Neural progenitor cell (in vitro differentiated cells): ENCODE results near the gene GAS6. TPM values are rescaled to one million over a fixed set of nuclear protein-coding genes. Genes with fewer than 3 reads are reported as not detected.
A peak's percentile ranks its signal among the peaks of the same experiment; 100 is the strongest.

Experiments used
- DNase-seq: peaks from one replicate; pipeline ENCODE4 v3.0.0-alpha.2; 2016; ENCODE audit warnings: low spot score
- H2AFZ ChIP-seq: fragments of 200-600 bp; sonication (generic); replicated peaks from 2 replicates; pipeline ENCODE4 v1.6.1; 2016; ENCODE audit warnings: antibody characterized with exemption
- H3F3A ChIP-seq: fragments of 200-600 bp; sonication (generic); 2 replicates; pipeline ENCODE4 v1.6.1; 2016; ENCODE audit warnings: antibody characterized with exemption, low read depth
- H3K27ac ChIP-seq: fragments of 200-600 bp; sonication (generic); 2 replicates; pipeline ENCODE4 v1.5.1; 2016; ENCODE audit warnings: mild to moderate bottlenecking
- H3K27me3 ChIP-seq: fragments of 200-600 bp; sonication (generic); 2 replicates; pipeline ENCODE4 v1.6.1; 2016; ENCODE audit warnings: mild to moderate bottlenecking, moderate library complexity
- H3K36me3 ChIP-seq: fragments of 200-600 bp; sonication (generic); 2 replicates; pipeline ENCODE4 v1.5.1; 2016
- H3K4me1 ChIP-seq: fragments of 200-600 bp; sonication (generic); 2 replicates; pipeline ENCODE4 v1.6.1; 2016; ENCODE audit warnings: mixed run types
- H3K4me2 ChIP-seq: fragments of 200-600 bp; sonication (generic); 2 replicates; pipeline ENCODE4 v1.6.1; 2016
- H3K4me3 ChIP-seq: fragments of 200-600 bp; sonication (generic); 2 replicates; pipeline ENCODE4 v1.5.1; 2016
- H3K79me2 ChIP-seq: fragments of 200-600 bp; sonication (generic); 2 replicates; pipeline ENCODE4 v1.6.1; 2016; ENCODE audit warnings: low read depth
- H3K9ac ChIP-seq: fragments of 200-600 bp; sonication (generic); 2 replicates; pipeline ENCODE4 v1.6.1; 2016
- H3K9me3 ChIP-seq: fragments of 200-600 bp; sonication (generic); 2 replicates; pipeline ENCODE4 v1.5.1; 2016; ENCODE audit warnings: low read depth
- H4K20me1 ChIP-seq: fragments of 200-600 bp; sonication (generic); 2 replicates; pipeline ENCODE4 v1.6.1; 2016; ENCODE audit warnings: low read depth
- H3K27ac Mint-ChIP-seq: 3 replicates; pipeline ENCODE4 v1.8.0; 2021; ENCODE audit warnings: mixed read lengths
- H3K27me3 Mint-ChIP-seq: 2 replicates; pipeline ENCODE4 v1.8.0; 2022; ENCODE audit warnings: low read depth, mild to moderate bottlenecking, inconsistent platforms, moderate library complexity, mixed read lengths; ENCODE audit not compliant: insufficient read depth
- H3K36me3 Mint-ChIP-seq: 3 replicates; pipeline ENCODE4 v1.8.0; 2021; ENCODE audit warnings: mixed read lengths
- H3K4me1 Mint-ChIP-seq: 3 replicates; pipeline ENCODE4 v1.8.0; 2021; ENCODE audit warnings: mixed read lengths
- H3K4me3 Mint-ChIP-seq: 3 replicates; pipeline ENCODE4 v1.8.0; 2021; ENCODE audit warnings: mild to moderate bottlenecking, moderate library complexity, mixed read lengths
- H3K9me3 Mint-ChIP-seq: 3 replicates; pipeline ENCODE4 v1.8.0; 2020; ENCODE audit warnings: mixed read lengths
- EZH2 ChIP-seq: fragments of 200-600 bp; sonication (generic); IDR thresholded peaks from 2 replicates; pipeline ENCODE4 v1.6.1; 2017; ENCODE audit warnings: antibody characterized with exemption, mild to moderate bottlenecking, moderate library complexity
- EZH2phosphoT487 ChIP-seq: fragments of 200-600 bp; sonication (generic); IDR thresholded peaks from 2 replicates; pipeline ENCODE4 v1.6.1; 2017; ENCODE audit warnings: antibody characterized with exemption
- total RNA-seq: library from RNA; depleted of rRNA; stranded (reverse); fragments of >200 nt; gene quantifications from 2 replicates; pipeline ENCODE4 v1.2.3, GENCODE V29; 2015; ENCODE audit warnings: low replicate concordance
- TF ChIP-seq, protein P1 (sequence below): fragments of 200-600 bp; sonication (generic); IDR thresholded peaks from 2 replicates; pipeline ENCODE4 v1.5.1; 2017; ENCODE audit warnings: antibody characterized with exemption, mild to moderate bottlenecking

Gene GAS6
- total RNA-seq, 1 donor from 2014 or later, result 12.8 TPM

GRCh38 chr13:113818700-113819295, 45.1 kb downstream of the GAS6 start:
- Histone ChIP-seq H3K4me2 (no peak overlapping the region), H3K4me3 (no peak overlapping the region), H3K36me3 (no peaks in the 10 kb centered on the region), H2AFZ (no peak overlapping the region), H3K27ac (no peak overlapping the region), H4K20me1 (no peaks in the 10 kb centered on the region), H3F3A (peaks cover 4% of the 10 kb centered on the region), H3K27me3 (no peaks in the 10 kb centered on the region), H3K9me3 (no peaks in the 10 kb centered on the region), H3K4me1 (no peaks in the 10 kb centered on the region), H3K79me2 (no peaks in the 10 kb centered on the region), H3K9ac (no peak overlapping the region)
- Mint-ChIP-seq H3K4me1 (peaks cover 29% of the 10 kb centered on the region), H3K9me3 (no peaks in the 10 kb centered on the region), H3K4me3 (no peak overlapping the region), H3K27me3 (peaks cover 2% of the 10 kb centered on the region), H3K36me3 (peaks cover 3% of the 10 kb centered on the region), H3K27ac (no peak overlapping the region)
- DNase-seq, result no peak
- TF ChIP-seq, protein P1, sequence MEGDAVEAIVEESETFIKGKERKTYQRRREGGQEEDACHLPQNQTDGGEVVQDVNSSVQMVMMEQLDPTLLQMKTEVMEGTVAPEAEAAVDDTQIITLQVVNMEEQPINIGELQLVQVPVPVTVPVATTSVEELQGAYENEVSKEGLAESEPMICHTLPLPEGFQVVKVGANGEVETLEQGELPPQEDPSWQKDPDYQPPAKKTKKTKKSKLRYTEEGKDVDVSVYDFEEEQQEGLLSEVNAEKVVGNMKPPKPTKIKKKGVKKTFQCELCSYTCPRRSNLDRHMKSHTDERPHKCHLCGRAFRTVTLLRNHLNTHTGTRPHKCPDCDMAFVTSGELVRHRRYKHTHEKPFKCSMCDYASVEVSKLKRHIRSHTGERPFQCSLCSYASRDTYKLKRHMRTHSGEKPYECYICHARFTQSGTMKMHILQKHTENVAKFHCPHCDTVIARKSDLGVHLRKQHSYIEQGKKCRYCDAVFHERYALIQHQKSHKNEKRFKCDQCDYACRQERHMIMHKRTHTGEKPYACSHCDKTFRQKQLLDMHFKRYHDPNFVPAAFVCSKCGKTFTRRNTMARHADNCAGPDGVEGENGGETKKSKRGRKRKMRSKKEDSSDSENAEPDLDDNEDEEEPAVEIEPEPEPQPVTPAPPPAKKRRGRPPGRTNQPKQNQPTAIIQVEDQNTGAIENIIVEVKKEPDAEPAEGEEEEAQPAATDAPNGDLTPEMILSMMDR, result no peak
- TF ChIP-seq EZH2, result no peak
- no peak for TF ChIP-seq EZH2phosphoT487

- Mint-ChIP-seq H3K27me3 (no peaks in the 10 kb centered on the region), H3K36me3 (no peaks in the 10 kb centered on the region), H3K27ac (peak overlapping the region; percentile 72), H3K4me3 (no peak overlapping the region), H3K9me3 (no peaks in the 10 kb centered on the region), H3K4me1 (peaks cover 26% of the 10 kb centered on the region)
- Histone ChIP-seq H2AFZ (no peak overlapping the region), H3K9me3 (no peaks in the 10 kb centered on the region), H3K4me3 (no peak overlapping the region), H3F3A (peaks cover 4% of the 10 kb centered on the region), H3K27ac (no peak overlapping the region), H3K4me2 (no peak overlapping the region), H3K27me3 (no peaks in the 10 kb centered on the region), H4K20me1 (no peaks in the 10 kb centered on the region), H3K79me2 (no peaks in the 10 kb centered on the region), H3K4me1 (no peaks in the 10 kb centered on the region), H3K36me3 (no peaks in the 10 kb centered on the region), H3K9ac (no peak overlapping the region)
- DNase-seq, result no peak
- TF ChIP-seq, protein P1, result no peak
- no peak for TF ChIP-seq EZH2
These were observed 45.8 kb downstream of the GAS6 start for GRCh38 chr13:113817860-113818691.

DNA sequence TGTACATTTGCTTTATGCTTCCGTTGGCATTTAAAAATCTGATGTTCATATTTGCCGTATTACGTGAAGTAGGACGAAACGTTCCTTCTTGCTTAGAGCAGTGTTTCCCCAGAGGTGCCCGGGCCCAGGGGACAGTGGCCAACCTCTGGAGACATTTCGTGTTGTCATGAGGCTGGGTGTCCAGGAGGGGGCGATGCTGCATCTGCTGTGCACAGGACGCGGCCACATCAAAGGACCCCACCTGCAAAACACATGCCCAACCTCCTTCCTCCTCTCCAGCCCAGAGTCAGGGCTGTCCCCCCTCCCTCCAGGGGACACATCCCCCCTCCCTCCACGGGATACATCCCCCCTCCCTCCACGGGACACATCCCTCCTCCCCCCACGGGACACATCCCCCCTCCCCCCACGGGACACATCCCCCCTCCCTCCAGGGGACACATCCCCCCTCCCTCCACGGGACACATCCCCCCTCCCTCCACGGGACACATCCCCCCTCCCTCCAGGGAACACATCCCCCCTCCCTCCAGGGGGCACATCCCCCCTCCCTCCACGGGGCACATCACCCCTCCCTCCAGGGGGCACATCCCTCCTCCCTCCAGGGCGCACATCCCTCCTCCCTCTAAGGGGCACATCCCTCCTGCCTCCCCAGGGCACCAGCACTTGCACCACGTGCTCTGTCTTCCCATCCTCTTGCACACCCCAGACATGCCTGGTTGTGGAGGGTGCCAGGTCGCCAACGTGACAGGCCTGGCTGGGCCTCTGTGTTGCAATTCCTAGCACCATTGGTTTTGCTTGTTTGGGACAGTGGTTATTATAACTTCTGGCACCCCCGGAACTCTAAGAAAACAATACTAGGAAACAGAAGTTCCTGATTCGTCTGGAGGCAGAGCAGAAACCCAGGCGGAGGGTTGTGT, 46.7 kb downstream of the GAS6 start:
- Histone ChIP-seq H3K27ac (no peak overlapping the region), H3K79me2 (no peaks in the 10 kb centered on the region), H4K20me1 (no peaks in the 10 kb centered on the region), H3K4me1 (no peaks in the 10 kb centered on the region), H3K4me2 (no peak overlapping the region), H3K9me3 (no peaks in the 10 kb centered on the region), H3K27me3 (no peaks in the 10 kb centered on the region), H3K4me3 (no peak overlapping the region), H3K9ac (no peak overlapping the region), H3F3A (peaks cover 4% of the 10 kb centered on the region), H2AFZ (no peak overlapping the region), H3K36me3 (no peaks in the 10 kb centered on the region)
- H3K9me3 Mint-ChIP-seq, result no peaks in the 10 kb centered on the region
- no peaks in the 10 kb centered on the region for H3K36me3 Mint-ChIP-seq
- peak; percentile 90 for DNase-seq
- peak overlapping the region; percentile 64 for H3K4me3 Mint-ChIP-seq
- TF ChIP-seq EZH2, result no peak
- TF ChIP-seq, protein P1, result peak; percentile 80
- H3K27ac Mint-ChIP-seq, result peak overlapping the region; percentile 91
- no peaks in the 10 kb centered on the region for H3K27me3 Mint-ChIP-seq
- H3K4me1 Mint-ChIP-seq, result peaks cover 23% of the 10 kb centered on the region
